ENCODE results near the gene MBD2. TPM values are rescaled to one million over a fixed set of nuclear protein-coding genes. Genes with fewer than 3 reads are reported as not detected.

MBD2 gene
- total and polyA plus RNA-seq, 2 donors = 61.4 to 68.5 TPM

- 77% methylated on average over 9 of the region's 9 CpGs for WGBS
- Histone ChIP-seq H3K36me3 (ENCODE audit: control insufficient read depth in 2 of 2, insufficient read depth in 2 of 2, low read length in 1 of 2) (no peaks in the 10 kb centered on the region), H3K27ac (ENCODE audit: low read depth in 1 of 2, low read length in 1 of 2) (no peak overlapping the region), H3K4me1 (ENCODE audit: control insufficient read depth in 2 of 2, insufficient read depth in 2 of 2, low read length in 2 of 2) (peaks cover 0 to 2% of the 10 kb centered on the region in 2 donors), H3K4me3 (ENCODE audit: low read length in 2 of 2) (no peak overlapping the region), H3K27me3 (ENCODE audit: control insufficient read depth in 2 of 2, insufficient read depth in 1 of 2, low read length in 1 of 2) (no peaks in the 10 kb centered on the region), H3K9me3 (ENCODE audit: control insufficient read depth in 2 of 2, insufficient read depth in 1 of 2, low read length in 1 of 2) (no peaks in the 10 kb centered on the region)
- no peak for DNase-seq (ENCODE audit: low read depth in 6 of 9, low spot score in 9 of 9)
Observed at GRCh38 chr18:54117853-54118773, 106.4 kb downstream of the MBD2 start.

- Histone ChIP-seq H3K4me3 (ENCODE audit: low read length in 2 of 2) (no peak overlapping the region), H3K4me1 (ENCODE audit: control insufficient read depth in 2 of 2, insufficient read depth in 2 of 2, low read length in 2 of 2) (peaks cover 0 to 2% of the 10 kb centered on the region in 2 donors), H3K27me3 (ENCODE audit: control insufficient read depth in 2 of 2, insufficient read depth in 1 of 2, low read length in 1 of 2) (no peaks in the 10 kb centered on the region), H3K9me3 (ENCODE audit: control insufficient read depth in 2 of 2, insufficient read depth in 1 of 2, low read length in 1 of 2) (no peaks in the 10 kb centered on the region), H3K36me3 (ENCODE audit: control insufficient read depth in 2 of 2, insufficient read depth in 2 of 2, low read length in 1 of 2) (no peaks in the 10 kb centered on the region), H3K27ac (ENCODE audit: low read depth in 1 of 2, low read length in 1 of 2) (no peak overlapping the region)
- WGBS = 86% methylated on average over 3 of the region's 3 CpGs
- DNase-seq (ENCODE audit: low read depth in 6 of 9, low spot score in 9 of 9) = no peak
Observed at GRCh38 chr18:54116541-54117257, 107.8 kb downstream of the MBD2 start.

- no peaks in the 10 kb centered on the region for H3K27me3 ChIP-seq (ENCODE audit: control insufficient read depth in 2 of 2, insufficient read depth in 1 of 2, low read length in 1 of 2)
- H3K27ac ChIP-seq (ENCODE audit: low read depth in 1 of 2, low read length in 1 of 2) = no peak overlapping the region
- H3K9me3 ChIP-seq (ENCODE audit: control insufficient read depth in 2 of 2, insufficient read depth in 1 of 2, low read length in 1 of 2) = no peaks in the 10 kb centered on the region
- H3K36me3 ChIP-seq (ENCODE audit: control insufficient read depth in 2 of 2, insufficient read depth in 2 of 2, low read length in 1 of 2) = no peaks in the 10 kb centered on the region
- WGBS = 95% methylated on average over 1 of the region's 1 CpG
- no peaks in the 10 kb centered on the region for H3K4me1 ChIP-seq (ENCODE audit: control insufficient read depth in 2 of 2, insufficient read depth in 2 of 2, low read length in 2 of 2)
- DNase-seq (ENCODE audit: low read depth in 6 of 9, low spot score in 9 of 9) = no peak
- H3K4me3 ChIP-seq (ENCODE audit: low read length in 2 of 2) = no peak overlapping the region
Observed at GRCh38 chr18:54112356-54112755, 112.1 kb downstream of the MBD2 start.

- Histone ChIP-seq H3K36me3 (ENCODE audit: control insufficient read depth in 2 of 2, insufficient read depth in 2 of 2, low read length in 1 of 2) (no peaks in the 10 kb centered on the region), H3K4me1 (ENCODE audit: control insufficient read depth in 2 of 2, insufficient read depth in 2 of 2, low read length in 2 of 2) (no peaks in the 10 kb centered on the region), H3K9me3 (ENCODE audit: control insufficient read depth in 2 of 2, insufficient read depth in 1 of 2, low read length in 1 of 2) (no peaks in the 10 kb centered on the region), H3K27ac (ENCODE audit: low read depth in 1 of 2, low read length in 1 of 2) (no peak overlapping the region), H3K27me3 (ENCODE audit: control insufficient read depth in 2 of 2, insufficient read depth in 1 of 2, low read length in 1 of 2) (no peaks in the 10 kb centered on the region), H3K4me3 (ENCODE audit: low read length in 2 of 2) (no peak overlapping the region)
- DNase-seq (ENCODE audit: low read depth in 6 of 9, low spot score in 9 of 9) = no peak
- 95% methylated on average over 3 of the region's 3 CpGs for WGBS
Observed at GRCh38 chr18:54109131-54109683, 115.3 kb downstream of the MBD2 start.

GRCh38 chr18:54102123-54102522 is 122.3 kb downstream of the MBD2 start:
- Histone ChIP-seq H3K4me1 (ENCODE audit: control insufficient read depth in 2 of 2, insufficient read depth in 2 of 2, low read length in 2 of 2) (no peaks in the 10 kb centered on the region), H3K36me3 (ENCODE audit: control insufficient read depth in 2 of 2, insufficient read depth in 2 of 2, low read length in 1 of 2) (no peaks in the 10 kb centered on the region), H3K4me3 (ENCODE audit: low read length in 2 of 2) (no peak overlapping the region), H3K27me3 (ENCODE audit: control insufficient read depth in 2 of 2, insufficient read depth in 1 of 2, low read length in 1 of 2) (no peaks in the 10 kb centered on the region), H3K27ac (ENCODE audit: low read depth in 1 of 2, low read length in 1 of 2) (no peak overlapping the region), H3K9me3 (ENCODE audit: control insufficient read depth in 2 of 2, insufficient read depth in 1 of 2, low read length in 1 of 2) (no peaks in the 10 kb centered on the region)
- no peak for DNase-seq (ENCODE audit: low read depth in 6 of 9, low spot score in 9 of 9)
- 91% methylated on average over 1 of the region's 1 CpG for WGBS

Other genes starting within 250 kb of the MBD2 start
- 36.7 TPM for gene POLI, start 44.8 kb upstream of the MBD2 start, total RNA-seq
- gene POLI, start 44.8 kb upstream of the MBD2 start, polyA plus RNA-seq = 56.9 TPM
- gene STARD6, start 133.2 kb upstream of the MBD2 start, total RNA-seq = 0.09 TPM
- 0.21 TPM for gene STARD6, start 133.2 kb upstream of the MBD2 start, polyA plus RNA-seq
- 3.5 TPM for gene C18orf54, start 133.2 kb upstream of the MBD2 start, total RNA-seq
- gene C18orf54, start 133.2 kb upstream of the MBD2 start, polyA plus RNA-seq = 2.1 TPM

Data from thymus (tissue), 11 donors.